ENCODE data around the gene CCDC88B. TPM values are rescaled to one million over a fixed set of nuclear protein-coding genes. Genes with fewer than 3 reads are reported as not detected.

Gene CCDC88B
- total and polyA plus RNA-seq, 2 experiments from 2014 or later, result 6.8 to 12.1 TPM

- Histone ChIP-seq H3K4me3 (no peak overlapping the region), H3K4me2 (no peak overlapping the region), H3F3A (replicated peaks; ENCODE audit: low read depth) (0 out of 2 replicates have a peak, but pooled peaks cover 6% of the 10 kb centered on the region), H3K27ac (ENCODE audit: low read depth) (no peak overlapping the region), H3K27me3 (ENCODE audit: insufficient read depth) (0 out of 2 replicates have a peak, but pooled peaks cover 3% of the 10 kb centered on the region), H4K20me1 (replicated peaks; ENCODE audit: insufficient read depth) (no peaks in the 10 kb centered on the region), H3K4me1 (ENCODE audit: insufficient read depth) (peaks cover 7% of the 10 kb centered on the region; the same call in 1 of the 2 replicates), H3K36me3 (ENCODE audit: insufficient read depth) (no peaks in the 10 kb centered on the region), H3K9me2 (ENCODE audit: insufficient read depth) (no peaks in the 10 kb centered on the region), H3K79me2 (replicated peaks; ENCODE audit: insufficient read depth) (no peaks in the 10 kb centered on the region), H2AFZ (no peak overlapping the region)
- peaks cover 14% of the 10 kb centered on the region for H3K27me3 Mint-ChIP-seq (ENCODE audit: insufficient read depth, low read depth, poor library complexity)
- TF ChIP-seq EZH2phosphoT487 (IDR thresholded peaks at IDR 0.05; ENCODE audit: unreplicated experiment) (no peak), ZNF114 (CRISPR knock-in tag; IDR thresholded peaks at IDR 0.05) (no peak), CTCF (conservative IDR thresholded peaks at IDR 0.05; ENCODE audit: low read depth in 2 of 2) (no peak), STAT1 (IDR thresholded peaks at IDR 0.05; ENCODE audit: unreplicated experiment) (no peak), ZNF331 (CRISPR knock-in tag; IDR thresholded peaks at IDR 0.05; ENCODE audit: low read depth) (no peak), REST (IDR thresholded peaks at IDR 0.05; ENCODE audit: unreplicated experiment) (no peak), JUNB (IDR thresholded peaks at IDR 0.05; ENCODE audit: unreplicated experiment) (no peak), NANOG (IDR thresholded peaks at IDR 0.05; ENCODE audit: borderline replicate concordance) (no peak)
- TF ChIP-seq, protein P1, sequence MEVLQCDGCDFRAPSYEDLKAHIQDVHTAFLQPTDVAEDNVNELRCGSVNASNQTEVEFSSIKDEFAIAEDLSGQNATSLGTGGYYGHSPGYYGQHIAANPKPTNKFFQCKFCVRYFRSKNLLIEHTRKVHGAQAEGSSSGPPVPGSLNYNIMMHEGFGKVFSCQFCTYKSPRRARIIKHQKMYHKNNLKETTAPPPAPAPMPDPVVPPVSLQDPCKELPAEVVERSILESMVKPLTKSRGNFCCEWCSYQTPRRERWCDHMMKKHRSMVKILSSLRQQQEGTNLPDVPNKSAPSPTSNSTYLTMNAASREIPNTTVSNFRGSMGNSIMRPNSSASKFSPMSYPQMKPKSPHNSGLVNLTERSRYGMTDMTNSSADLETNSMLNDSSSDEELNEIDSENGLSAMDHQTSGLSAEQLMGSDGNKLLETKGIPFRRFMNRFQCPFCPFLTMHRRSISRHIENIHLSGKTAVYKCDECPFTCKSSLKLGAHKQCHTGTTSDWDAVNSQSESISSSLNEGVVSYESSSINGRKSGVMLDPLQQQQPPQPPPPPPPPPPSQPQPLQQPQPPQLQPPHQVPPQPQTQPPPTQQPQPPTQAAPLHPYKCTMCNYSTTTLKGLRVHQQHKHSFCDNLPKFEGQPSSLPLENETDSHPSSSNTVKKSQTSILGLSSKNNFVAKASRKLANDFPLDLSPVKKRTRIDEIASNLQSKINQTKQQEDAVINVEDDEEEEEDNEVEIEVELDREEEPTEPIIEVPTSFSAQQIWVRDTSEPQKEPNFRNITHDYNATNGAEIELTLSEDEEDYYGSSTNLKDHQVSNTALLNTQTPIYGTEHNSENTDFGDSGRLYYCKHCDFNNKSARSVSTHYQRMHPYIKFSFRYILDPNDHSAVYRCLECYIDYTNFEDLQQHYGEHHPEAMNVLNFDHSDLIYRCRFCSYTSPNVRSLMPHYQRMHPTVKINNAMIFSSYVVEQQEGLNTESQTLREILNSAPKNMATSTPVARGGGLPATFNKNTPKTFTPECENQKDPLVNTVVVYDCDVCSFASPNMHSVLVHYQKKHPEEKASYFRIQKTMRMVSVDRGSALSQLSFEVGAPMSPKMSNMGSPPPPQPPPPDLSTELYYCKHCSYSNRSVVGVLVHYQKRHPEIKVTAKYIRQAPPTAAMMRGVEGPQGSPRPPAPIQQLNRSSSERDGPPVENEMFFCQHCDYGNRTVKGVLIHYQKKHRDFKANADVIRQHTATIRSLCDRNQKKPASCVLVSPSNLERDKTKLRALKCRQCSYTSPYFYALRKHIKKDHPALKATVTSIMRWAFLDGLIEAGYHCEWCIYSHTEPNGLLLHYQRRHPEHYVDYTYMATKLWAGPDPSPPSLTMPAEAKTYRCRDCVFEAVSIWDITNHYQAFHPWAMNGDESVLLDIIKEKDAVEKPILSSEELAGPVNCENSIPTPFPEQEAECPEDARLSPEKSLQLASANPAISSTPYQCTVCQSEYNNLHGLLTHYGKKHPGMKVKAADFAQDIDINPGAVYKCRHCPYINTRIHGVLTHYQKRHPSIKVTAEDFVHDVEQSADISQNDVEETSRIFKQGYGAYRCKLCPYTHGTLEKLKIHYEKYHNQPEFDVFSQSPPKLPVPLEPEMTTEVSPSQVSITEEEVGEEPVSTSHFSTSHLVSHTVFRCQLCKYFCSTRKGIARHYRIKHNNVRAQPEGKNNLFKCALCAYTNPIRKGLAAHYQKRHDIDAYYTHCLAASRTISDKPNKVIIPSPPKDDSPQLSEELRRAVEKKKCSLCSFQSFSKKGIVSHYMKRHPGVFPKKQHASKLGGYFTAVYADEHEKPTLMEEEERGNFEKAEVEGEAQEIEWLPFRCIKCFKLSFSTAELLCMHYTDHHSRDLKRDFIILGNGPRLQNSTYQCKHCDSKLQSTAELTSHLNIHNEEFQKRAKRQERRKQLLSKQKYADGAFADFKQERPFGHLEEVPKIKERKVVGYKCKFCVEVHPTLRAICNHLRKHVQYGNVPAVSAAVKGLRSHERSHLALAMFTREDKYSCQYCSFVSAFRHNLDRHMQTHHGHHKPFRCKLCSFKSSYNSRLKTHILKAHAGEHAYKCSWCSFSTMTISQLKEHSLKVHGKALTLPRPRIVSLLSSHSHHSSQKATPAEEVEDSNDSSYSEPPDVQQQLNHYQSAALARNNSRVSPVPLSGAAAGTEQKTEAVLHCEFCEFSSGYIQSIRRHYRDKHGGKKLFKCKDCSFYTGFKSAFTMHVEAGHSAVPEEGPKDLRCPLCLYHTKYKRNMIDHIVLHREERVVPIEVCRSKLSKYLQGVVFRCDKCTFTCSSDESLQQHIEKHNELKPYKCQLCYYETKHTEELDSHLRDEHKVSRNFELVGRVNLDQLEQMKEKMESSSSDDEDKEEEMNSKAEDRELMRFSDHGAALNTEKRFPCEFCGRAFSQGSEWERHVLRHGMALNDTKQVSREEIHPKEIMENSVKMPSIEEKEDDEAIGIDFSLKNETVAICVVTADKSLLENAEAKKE (CRISPR knock-in tag; IDR thresholded peaks at IDR 0.05), result no peak
- ATAC-seq (no peak), DNase-seq (ENCODE audit: low spot score) (no peak)
- H3K9me3 Mint-ChIP-seq, result no peaks in the 10 kb centered on the region
- no peak overlapping the region for H3K27ac Mint-ChIP-seq
- H3K4me3 Mint-ChIP-seq, result no peak overlapping the region
- H3K36me3 Mint-ChIP-seq (ENCODE audit: low read depth), result no peaks in the 10 kb centered on the region
- H3K4me1 Mint-ChIP-seq, result peaks cover 16% of the 10 kb centered on the region
These were observed 13.2 kb downstream of the CCDC88B start for GRCh38 chr11:64352995-64353714.
